Adrenal gland (tissue), 12 donors: ENCODE measurements around the gene PITHD1. TPM values are rescaled to one million over a fixed set of nuclear protein-coding genes. Genes with fewer than 3 reads are reported as not detected.
A peak's percentile ranks its signal among the peaks of the same experiment; 100 is the strongest.
"Not testable (repeated sequence)": the region's sequence is repeated elsewhere in the genome, so short reads cannot be mapped to it uniquely, and the experiment has no call there.

Experiments
- DNase-seq, 7 donors: peaks; one replicate each; pipeline ENCODE4 v3.0.0-alpha.2; 2019 to 2020
- H3K27ac ChIP-seq, 5 donors: fragments of 200-600 bp; sonication (generic) in 4 of 5; 1 replicate in 3 of 5; 2 replicates in 2 of 5; pipeline versions ENCODE4 v1.5.1 to v1.8.0; 2016 to 2020; ENCODE audit warnings: mild to moderate bottlenecking in 1 of 5
- H3K27me3 ChIP-seq: fragments of 200-600 bp; 2 replicates; pipeline ENCODE4 v1.8.0; 2021
- H3K36me3 ChIP-seq, 2 donors: fragments of 200-600 bp; replicated peaks in 1 of 2; 1 replicate in 1 of 2; 2 replicates in 1 of 2; pipeline versions ENCODE4 v1.5.1 to v1.8.0; 2018 to 2022
- H3K4me1 ChIP-seq, 2 donors: fragments of 200-600 bp; replicated peaks in 1 of 2; 1 replicate in 1 of 2; 2 replicates in 1 of 2; pipeline versions ENCODE4 v1.5.1 to v1.8.0; 2018 to 2021
- H3K4me3 ChIP-seq, 4 donors: fragments of 200-600 bp; sonication (generic) in 3 of 4; one replicate each; pipeline ENCODE4 v1.5.1; 2016 to 2018
- H3K9me3 ChIP-seq, 3 donors: fragments of 200-600 bp; sonication (generic) in 1 of 3; replicated peaks in 1 of 3; 1 replicate in 2 of 3; 2 replicates in 1 of 3; pipeline versions ENCODE4 v1.5.1 to v1.8.0; 2016 to 2021
- POLR2A ChIP-seq, 2 donors: fragments of 450-650 bp; IDR thresholded peaks; one replicate each; pipeline ENCODE4 v1.6.1; 2017; ENCODE audit warnings: antibody characterized with exemption in 2 of 2, mild to moderate bottlenecking in 2 of 2, moderate library complexity in 1 of 2
- WGBS, 4 donors: extraction: QIAGEN DNeasy Blood & Tissue Kit in 2 of 4; methylation state at CpG; one replicate each; pipeline versions ENCODE4 v1.1.5 to v1.1.7; 2013 to 2017; 5-methylcytosine and 5-hydroxymethylcytosine counted together
- intact Hi-C, 2 donors: fragments of 100-400 bp; cut with DNase I; formaldehyde crosslinking; loops; one replicate each; pipeline versions ENCODE4 v1.14.1 to v1.15.0; 2022 to 2023
- polyA plus RNA-seq, 3 donors: library from polyadenylated mRNA; stranded (reverse); fragments of 200-250 nt in 2 of 3; fragments of 350-450 nt in 1 of 3; fragmentation: Illumina TruSeq in 1 of 3; extraction: RNeasy Lipid Tissue Mini Kit (QIAGEN cat#74804) in 1 of 3; gene quantifications; one replicate each; pipeline ENCODE4 v1.2.3, GENCODE V29; 2013 to 2014
- total RNA-seq, 9 donors: library from RNA; depleted of rRNA in 4 of 9; stranded (reverse); fragments of >200 nt in 4 of 9; fragments of 120-200 nt in 1 of 9; fragmentation: NEBNext Ultra II Directional in 1 of 9; extraction: Animal tissue kit (Norgen Biotek cat#: 25700) in 1 of 9; gene quantifications; one replicate each; pipeline versions ENCODE4 v1.1.0 to v1.2.4, GENCODE V29; 2013 to 2023
- TF ChIP-seq, protein P1 (sequence below), 6 experiments: fragments of 450-650 bp in 4 of 6; fragments of 200-600 bp in 2 of 6; sonication (generic) in 1 of 6; IDR thresholded peaks; 1 replicate in 5 of 6; 2 replicates in 1 of 6; pipeline versions ENCODE4 v1.5.1 to v1.8.0; 2016 to 2021; ENCODE audit warnings: antibody characterized with exemption in 6 of 6, mild to moderate bottlenecking in 2 of 6, moderate library complexity in 1 of 6
- donor health status: healthy with polysubstance abuse.
- donor health status: Bipolar disorder and iron deficiency.
- donor health status: DM: yes; HTN: yes; CAD: no.
- donor health status: DM: no; HTN: no; CAD: no.
- donor health status: DM: no; HTN: no; CAD: no.
- donor health status: DM: yes; HTN: yes; CAD: no.

PITHD1 gene
- total and polyA plus RNA-seq, 12 donors, result 41.9 to 104 (median 63.0) TPM

GRCh38 chr1:23774174-23774880 lies 3.9 kb upstream of the PITHD1 start:
- Histone ChIP-seq H3K36me3 (peaks cover 0 to 6% of the 10 kb centered on the region in 2 donors), H3K27me3 (no peaks in the 10 kb centered on the region), H3K9me3 (no peaks in the 10 kb centered on the region), H3K4me1 (peaks cover 6 to 19% of the 10 kb centered on the region in 2 donors), H3K27ac (no peak overlapping the region), H3K4me3 (no peak overlapping the region)
- WGBS, 4 donors, result 73 to 80% (median 79%) methylated on average over 6 of the region's 6 CpGs
- DNase-seq, result no peak
- intact Hi-C loops, result loop anchor here in 1 of 2 donors (10.0 kb wide), 1 partner anchor 140 kb away; the partner anchor contains the start of gene CNR2
- no peak for TF ChIP-seq POLR2A (IDR thresholded peaks at IDR 0.05)
- TF ChIP-seq, protein P1, sequence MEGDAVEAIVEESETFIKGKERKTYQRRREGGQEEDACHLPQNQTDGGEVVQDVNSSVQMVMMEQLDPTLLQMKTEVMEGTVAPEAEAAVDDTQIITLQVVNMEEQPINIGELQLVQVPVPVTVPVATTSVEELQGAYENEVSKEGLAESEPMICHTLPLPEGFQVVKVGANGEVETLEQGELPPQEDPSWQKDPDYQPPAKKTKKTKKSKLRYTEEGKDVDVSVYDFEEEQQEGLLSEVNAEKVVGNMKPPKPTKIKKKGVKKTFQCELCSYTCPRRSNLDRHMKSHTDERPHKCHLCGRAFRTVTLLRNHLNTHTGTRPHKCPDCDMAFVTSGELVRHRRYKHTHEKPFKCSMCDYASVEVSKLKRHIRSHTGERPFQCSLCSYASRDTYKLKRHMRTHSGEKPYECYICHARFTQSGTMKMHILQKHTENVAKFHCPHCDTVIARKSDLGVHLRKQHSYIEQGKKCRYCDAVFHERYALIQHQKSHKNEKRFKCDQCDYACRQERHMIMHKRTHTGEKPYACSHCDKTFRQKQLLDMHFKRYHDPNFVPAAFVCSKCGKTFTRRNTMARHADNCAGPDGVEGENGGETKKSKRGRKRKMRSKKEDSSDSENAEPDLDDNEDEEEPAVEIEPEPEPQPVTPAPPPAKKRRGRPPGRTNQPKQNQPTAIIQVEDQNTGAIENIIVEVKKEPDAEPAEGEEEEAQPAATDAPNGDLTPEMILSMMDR (IDR thresholded peaks at IDR 0.05), result no peak

GRCh38 chr1:23776217-23776616 lies 2.0 kb upstream of the PITHD1 start:
- Histone ChIP-seq H3K36me3 (peaks cover 0 to 7% of the 10 kb centered on the region in 2 donors), H3K9me3 (no peaks in the 10 kb centered on the region), H3K4me1 (peaks cover 6 to 30% of the 10 kb centered on the region in 2 donors), H3K27ac (no peak overlapping the region), H3K27me3 (no peaks in the 10 kb centered on the region), H3K4me3 (no peak overlapping the region)
- intact Hi-C loops, result loop anchor here in 1 of 2 donors (10.0 kb wide), 1 partner anchor 139 kb away; the partner anchor contains the start of gene CNR2
- TF ChIP-seq, protein P1 (IDR thresholded peaks at IDR 0.05), result no peak
- 81 to 86% (median 84%) methylated on average over 2 of the region's 2 CpGs for WGBS, 4 donors
- DNase-seq, result no peak

- no peak for DNase-seq
- Histone ChIP-seq H3K36me3 (peaks cover 0 to 10% of the 10 kb centered on the region in 2 donors), H3K9me3 (no peaks in the 10 kb centered on the region), H3K27me3 (no peaks in the 10 kb centered on the region), H3K27ac (peak overlapping the region in 2 of 5 donors; percentile 87 to 95), H3K4me3 (no peak overlapping the region), H3K4me1 (peaks cover 6 to 26% of the 10 kb centered on the region in 2 donors)
- no peak for TF ChIP-seq POLR2A (IDR thresholded peaks at IDR 0.05)
- TF ChIP-seq, protein P1 (IDR thresholded peaks at IDR 0.05), result no peak
- WGBS, 4 donors, result 37 to 63% (median 51%) methylated on average over 3 of the region's 3 CpGs
- intact Hi-C loops, result loop anchor here in 1 of 2 donors (10.0 kb wide), 1 partner anchor 135 kb away; the partner anchor contains the start of gene CNR2
Measured at GRCh38 chr1:23779826-23780371, 1.7 kb downstream of the PITHD1 start.

- H3K4me3 ChIP-seq, H3K27me3 ChIP-seq, H3K27ac ChIP-seq, DNase-seq, H3K9me3 ChIP-seq, intact Hi-C loops: not testable (repeated sequence)
- Histone ChIP-seq H3K36me3 (peaks cover 0 to 41% of the 10 kb centered on the region in 2 donors), H3K4me1 (peaks cover 0 to 16% of the 10 kb centered on the region in 2 donors)
- WGBS, 4 donors, result 87 to 93% (median 91%) methylated on average over 11 of the region's 11 CpGs
Measured at GRCh38 chr1:23783141-23783540, 4.9 kb downstream of the PITHD1 start.
